AG09319 (cell line): Measurements from ENCODE around the gene HSP90AA1.
"Not testable (repeated sequence)": the region's sequence is repeated elsewhere in the genome, so short reads cannot be mapped to it uniquely, and the experiment has no call there.

Experiments used
- DNase-seq: peaks from one replicate; pipeline ENCODE4 v3.0.0-alpha.2; 2010; ENCODE audit warnings: low read depth; ENCODE audit errors: extremely low read depth
- TF ChIP-seq, protein P1 (sequence below): IDR thresholded peaks from 2 replicates; pipeline ENCODE4 v1.5.1; 2011; ENCODE audit warnings: low read depth, mild to moderate bottlenecking, inconsistent platforms, low read length, moderate library complexity

The HSP90AA1 gene

DNA sequence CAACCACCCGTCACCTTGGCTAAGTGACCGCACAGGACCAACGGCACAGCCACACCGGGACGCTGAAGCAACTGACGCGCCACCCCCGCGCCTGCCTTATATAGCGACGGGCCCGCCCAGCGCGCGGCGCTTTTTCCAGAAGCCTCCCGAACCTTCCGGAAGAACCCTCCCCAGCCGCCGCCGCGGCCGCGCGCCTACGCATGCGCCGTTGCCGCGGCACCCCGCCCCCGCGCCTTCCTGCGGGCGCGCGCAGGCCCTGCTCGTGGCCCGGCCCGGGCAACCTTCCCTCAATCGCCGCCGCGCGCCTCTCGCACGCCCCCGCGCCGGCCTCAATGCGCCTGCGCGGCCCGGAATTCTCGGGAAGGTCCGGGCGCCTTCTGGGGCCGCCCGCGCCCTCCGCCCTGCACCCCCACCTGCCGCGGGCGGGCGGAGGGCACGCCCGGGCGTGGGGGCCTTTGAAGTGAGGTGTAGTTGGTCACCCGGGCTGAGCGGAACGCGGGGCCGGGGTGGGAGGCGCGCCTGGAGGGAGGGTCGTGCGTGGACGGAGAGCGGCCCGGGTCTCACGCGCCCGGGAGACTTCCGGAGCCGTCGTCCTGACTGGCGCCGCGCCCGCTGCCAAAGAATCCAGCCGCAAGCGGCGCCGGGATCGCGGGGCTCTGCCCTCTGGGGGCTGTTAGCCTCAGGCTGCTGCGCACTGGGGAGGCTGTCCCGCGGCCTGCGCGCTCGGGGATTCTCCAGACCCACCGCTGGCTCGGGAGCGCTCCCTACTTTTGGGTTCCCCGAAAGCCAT lies at the start of gene HSP90AA1:
Gene HSP90AA1, minus strand, starts transcription at position 73 of the 790 bp plus-strand sequence. CDS start 666 bp downstream, outside the sequence.
- TF ChIP-seq, protein P1, sequence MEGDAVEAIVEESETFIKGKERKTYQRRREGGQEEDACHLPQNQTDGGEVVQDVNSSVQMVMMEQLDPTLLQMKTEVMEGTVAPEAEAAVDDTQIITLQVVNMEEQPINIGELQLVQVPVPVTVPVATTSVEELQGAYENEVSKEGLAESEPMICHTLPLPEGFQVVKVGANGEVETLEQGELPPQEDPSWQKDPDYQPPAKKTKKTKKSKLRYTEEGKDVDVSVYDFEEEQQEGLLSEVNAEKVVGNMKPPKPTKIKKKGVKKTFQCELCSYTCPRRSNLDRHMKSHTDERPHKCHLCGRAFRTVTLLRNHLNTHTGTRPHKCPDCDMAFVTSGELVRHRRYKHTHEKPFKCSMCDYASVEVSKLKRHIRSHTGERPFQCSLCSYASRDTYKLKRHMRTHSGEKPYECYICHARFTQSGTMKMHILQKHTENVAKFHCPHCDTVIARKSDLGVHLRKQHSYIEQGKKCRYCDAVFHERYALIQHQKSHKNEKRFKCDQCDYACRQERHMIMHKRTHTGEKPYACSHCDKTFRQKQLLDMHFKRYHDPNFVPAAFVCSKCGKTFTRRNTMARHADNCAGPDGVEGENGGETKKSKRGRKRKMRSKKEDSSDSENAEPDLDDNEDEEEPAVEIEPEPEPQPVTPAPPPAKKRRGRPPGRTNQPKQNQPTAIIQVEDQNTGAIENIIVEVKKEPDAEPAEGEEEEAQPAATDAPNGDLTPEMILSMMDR, result peak; percentile 23
- peak; percentile 80 for DNase-seq

DNA sequence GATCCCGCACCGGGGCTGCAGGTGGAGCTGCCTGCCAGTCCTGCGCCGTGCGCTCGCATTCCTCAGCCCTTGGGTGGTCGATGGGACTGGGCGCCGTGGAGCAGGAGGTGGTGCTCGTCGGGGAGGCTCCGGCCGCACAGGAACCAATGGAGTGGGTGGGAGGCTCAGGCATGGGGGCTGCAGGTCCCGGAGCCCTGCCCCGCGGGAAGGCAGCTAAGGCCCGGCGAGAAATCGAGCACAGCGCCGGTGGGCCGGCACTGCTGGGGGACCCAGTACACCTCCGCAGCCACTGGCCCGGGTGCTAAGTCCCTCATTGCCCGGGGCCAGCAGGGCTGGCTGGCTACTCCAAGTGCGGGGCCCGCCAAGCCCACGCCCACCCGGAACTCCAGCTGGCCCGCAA lies 48.6 kb upstream of the HSP90AA1 start:
- not testable (repeated sequence) for DNase-seq

DNA sequence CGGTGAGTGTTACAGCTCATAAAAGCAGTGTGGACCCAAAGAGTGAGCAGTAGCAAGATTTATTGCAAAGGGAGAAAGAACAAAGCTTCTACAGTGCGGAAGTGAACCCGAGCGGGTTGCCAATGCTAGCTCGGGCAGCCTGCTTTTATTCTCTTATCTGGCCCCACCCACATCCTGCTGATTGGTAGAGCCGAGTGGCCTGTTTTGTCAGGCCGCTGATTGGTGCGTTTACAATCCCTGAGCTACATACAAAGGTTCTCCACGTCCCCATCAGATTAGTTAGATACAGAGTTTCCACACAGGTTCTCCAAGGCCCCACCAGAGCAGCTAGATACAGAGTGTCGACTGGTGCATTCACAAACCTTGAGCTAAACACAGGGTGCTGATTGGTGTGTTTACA lies 47.9 kb upstream of the HSP90AA1 start:
- DNase-seq, result not testable (repeated sequence)

DNA sequence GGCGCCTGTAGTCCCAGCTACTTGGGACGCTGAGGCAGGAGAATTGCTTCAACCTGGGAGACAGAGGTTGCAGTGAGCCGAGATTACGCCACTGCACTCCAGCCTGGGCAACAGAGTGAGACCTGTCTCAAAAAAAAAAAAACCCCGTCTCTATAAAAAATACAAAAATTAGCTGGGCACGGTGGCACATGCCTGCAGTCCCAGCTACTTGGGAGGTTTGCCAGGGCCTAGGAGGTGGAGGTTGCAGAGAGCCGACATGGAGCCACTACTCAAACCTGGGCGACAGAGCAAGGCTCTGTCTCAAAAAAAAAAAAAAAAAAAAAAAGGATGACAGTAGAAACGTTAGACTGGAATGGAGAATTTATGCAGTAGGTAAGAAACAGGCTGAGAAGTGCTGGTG lies 47.2 kb upstream of the HSP90AA1 start:
- not testable (repeated sequence) for DNase-seq

DNA sequence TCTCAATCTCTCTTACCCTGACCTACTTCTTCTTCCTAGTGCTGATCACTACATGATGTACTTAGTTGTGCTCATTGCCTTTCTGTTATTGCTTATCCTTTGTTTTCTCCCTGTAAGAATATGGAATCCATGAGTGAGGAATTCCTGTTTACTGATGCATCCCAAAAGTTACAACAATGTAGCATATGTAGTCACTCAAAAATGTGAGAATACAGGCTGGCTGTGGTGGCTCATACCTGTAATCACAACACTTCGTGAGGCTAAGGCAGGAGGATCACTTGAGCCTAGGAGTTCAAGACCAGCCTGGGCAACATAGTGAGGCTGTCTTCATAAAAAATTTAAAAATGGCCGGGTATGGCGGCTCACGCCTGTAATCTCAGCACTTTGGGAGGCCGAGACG lies 44.9 kb upstream of the HSP90AA1 start:
- TF ChIP-seq, protein P1, result no peak
- DNase-seq, result no peak

DNA sequence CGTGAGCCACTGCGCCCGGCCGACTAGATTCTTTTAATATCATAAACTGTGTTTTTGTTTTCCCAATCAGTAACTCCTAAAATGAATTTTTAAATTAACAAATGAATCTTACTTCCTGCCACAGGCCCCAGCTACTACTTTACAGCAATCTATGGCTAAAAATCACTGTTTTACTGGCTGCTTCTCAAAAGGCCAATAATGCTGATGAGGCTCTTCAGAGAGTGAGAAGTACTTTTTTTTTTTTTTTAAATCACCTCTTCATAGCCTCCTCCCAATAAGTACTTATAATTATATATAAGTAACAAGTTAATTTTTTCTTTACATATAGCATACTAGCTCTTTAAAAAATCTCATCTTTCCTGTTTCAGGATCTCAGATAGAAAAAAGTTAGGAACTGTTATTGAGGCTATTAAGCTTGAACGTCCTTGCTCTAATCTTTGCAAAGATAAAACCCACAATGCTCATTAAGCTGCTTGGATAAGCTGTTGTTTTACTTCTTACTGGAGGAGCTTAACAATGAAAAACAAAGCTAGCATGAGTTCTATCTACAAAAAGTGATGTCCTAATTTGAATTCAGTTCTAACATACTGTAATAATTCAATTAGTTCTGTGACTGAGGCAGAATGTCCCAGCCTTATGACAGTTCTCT lies 40.1 kb upstream of the HSP90AA1 start:
- TF ChIP-seq, protein P1, result no peak
- no peak for DNase-seq

DNA sequence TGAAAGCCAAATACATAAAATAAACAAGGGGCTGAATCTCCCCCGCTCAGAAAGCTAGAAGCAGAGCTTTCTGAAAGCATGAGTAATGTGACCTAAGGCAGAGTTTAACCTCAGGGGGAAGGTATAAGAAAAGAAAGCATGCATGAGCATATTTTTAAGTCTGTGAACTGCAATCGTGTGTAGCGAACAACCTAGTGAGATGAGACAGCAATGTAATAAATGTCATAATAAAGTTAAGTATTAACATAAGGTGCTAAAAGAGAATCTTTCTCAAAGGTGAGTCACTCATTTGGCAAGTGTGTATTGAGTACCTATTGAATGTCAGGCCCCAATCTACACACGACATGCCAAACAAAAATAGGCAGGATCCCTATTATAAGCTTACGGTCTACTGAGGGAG lies 38.7 kb upstream of the HSP90AA1 start:
- DNase-seq, result no peak
- TF ChIP-seq, protein P1, result no peak

DNA sequence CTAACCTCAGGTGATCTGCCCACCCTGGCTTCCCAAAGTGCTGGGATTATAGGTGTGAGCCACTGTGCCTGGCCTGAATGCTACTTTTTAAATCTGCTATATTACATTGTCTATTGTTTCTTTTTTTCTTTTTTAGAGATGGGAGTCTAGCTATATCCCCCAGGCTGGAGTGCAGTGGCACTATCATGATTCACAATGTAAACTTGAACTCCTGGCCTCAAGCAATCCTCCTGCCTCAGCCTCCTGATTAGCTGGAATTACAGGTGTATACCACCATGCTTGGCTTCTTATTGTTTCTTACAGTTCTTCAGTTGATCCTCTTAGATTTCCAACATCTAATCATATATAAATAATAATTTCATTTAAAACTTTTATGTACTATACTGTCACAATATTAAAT lies 37.6 kb upstream of the HSP90AA1 start:
- DNase-seq, result no peak
- TF ChIP-seq, protein P1, result no peak

DNA sequence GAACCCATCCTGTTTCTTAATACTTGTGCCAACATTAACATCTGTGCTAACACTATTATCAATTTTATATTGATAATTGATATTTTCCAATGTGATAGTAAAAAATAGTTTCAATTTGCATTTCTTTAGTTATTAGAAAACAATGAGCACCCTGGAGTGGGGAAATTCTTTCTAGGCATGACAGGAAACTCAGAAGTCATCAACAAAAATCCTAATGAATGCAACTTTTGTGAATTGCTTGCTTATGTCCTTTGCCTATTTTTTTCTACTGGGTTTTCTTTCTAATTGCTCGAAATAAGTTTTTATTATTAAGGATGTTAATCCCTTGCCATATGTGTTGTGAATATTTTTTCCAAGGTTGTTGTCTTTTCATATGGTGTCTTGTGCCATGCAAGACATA lies 34.7 kb upstream of the HSP90AA1 start:
- DNase-seq, result no peak
- TF ChIP-seq, protein P1, result no peak
